ENCODE data around the gene DNAJB11.
"Not testable (repeated sequence)": the region's sequence is repeated elsewhere in the genome, so short reads cannot be mapped to it uniquely, and the experiment has no call there.

The DNAJB11 gene

GRCh38 chr3:186620213-186621092 is 49.9 kb downstream of the DNAJB11 start:
- no peak for DNase-seq

- no peak for DNase-seq
Measured at GRCh38 chr3:186621894-186622650, 51.6 kb downstream of the DNAJB11 start.

- no peak for DNase-seq
Measured at GRCh38 chr3:186622651-186623310, 52.3 kb downstream of the DNAJB11 start.

- no peak for DNase-seq
Measured at GRCh38 chr3:186624598-186624997, 54.1 kb downstream of the DNAJB11 start.

- no peak for DNase-seq
Measured at GRCh38 chr3:186625600-186626042, 55.1 kb downstream of the DNAJB11 start.

DNA sequence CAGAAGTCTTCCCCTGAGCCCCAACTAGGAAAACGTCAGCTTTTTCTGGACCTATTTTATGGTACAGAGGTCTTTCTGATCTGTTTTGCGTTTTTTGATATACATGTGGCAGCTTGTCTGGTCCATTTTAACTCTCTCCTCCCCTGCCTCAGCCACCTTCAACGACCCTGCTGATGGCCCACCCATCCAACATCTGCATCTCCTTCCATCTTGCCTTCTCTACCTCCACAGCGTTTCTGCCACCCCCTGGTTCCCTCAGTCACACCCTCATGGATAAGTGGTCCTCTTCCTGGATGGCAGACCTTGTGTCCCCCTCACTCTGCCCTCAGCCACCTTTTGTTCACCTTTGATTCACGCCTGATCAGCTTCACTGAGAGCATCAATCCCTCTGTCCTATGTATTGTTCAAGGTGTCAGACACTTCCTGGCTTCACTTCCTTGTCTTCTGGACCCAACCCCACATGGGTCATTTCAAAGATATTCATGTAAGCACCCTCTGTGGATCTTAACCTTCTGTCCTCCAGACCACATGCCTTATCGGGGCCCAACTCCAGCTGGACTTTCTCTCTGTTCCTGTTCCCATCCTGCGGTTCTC is 55.8 kb downstream of the DNAJB11 start:
- DNase-seq, result no peak

DNA sequence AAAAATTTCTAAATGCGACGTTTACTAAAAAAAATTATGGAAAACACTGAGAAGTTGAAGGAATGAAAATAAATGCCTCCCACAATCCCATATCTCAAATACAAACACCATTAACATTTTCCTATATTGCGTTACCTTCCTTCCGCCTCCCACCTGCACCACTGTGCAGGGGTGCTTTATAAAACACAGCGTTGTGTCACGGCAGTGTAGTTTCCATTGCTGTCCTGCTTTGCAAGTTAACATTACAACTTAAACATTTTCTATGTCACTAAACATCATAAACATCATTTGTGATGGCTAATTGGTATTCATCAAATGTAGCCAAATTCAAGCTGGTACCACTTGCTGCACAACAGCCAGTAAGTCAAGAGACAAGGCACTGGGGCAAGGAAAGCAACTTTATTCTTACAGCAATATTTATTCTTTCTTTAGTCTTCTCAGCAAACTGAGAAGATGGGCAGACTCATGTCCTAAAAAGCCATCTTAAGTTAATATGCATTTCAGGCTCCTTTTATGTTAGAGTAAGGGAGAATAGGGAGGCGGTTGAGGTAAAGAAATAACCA is 57.4 kb downstream of the DNAJB11 start:
- no peak for DNase-seq

GRCh38 chr3:186628756-186629155 is 58.2 kb downstream of the DNAJB11 start:
- DNase-seq, result no peak

GRCh38 chr3:186630950-186631641 is 60.6 kb downstream of the DNAJB11 start:
- DNase-seq, result no peak

DNA sequence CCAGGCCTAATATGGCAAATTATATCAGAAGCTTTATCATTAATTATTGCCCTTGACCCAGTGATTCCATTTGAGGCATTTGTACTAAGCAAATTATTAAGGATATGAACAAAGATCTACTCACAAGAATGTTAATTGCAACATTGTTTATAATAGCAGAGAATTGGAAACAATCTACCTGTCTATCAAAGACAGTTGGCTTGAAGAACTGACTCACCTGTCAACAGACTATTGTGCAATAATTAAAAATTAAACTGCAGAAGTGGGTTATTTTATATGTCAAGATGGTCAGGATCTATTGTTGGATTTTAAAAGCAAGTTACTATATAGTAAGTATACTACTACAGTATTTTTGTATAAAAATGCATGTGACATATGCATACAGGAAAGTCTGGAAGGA is 63.0 kb downstream of the DNAJB11 start:
- DNase-seq, result no peak

DNA sequence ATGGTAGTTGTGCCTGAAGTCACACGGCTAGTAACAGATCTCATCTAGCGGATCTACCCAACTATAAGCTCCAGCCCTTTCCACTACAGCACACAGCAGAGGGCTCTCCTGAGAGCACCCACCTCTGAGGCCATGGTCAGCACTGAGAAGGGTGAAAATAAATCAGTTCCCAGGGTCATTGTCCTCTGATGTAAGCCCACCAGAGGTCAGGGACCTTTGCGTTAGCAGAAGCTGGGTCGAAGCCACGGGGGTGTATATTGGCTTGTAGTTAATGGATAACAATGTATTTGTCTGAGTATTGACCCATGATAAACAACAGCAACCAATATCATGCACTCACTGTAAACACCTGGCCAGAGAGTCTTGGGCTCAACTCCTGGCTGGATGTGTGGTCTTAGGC is 63.7 kb downstream of the DNAJB11 start:
- DNase-seq, result not testable (repeated sequence)
